ENCODE data around the gene FBXL4.
A peak's percentile ranks its signal among the peaks of the same experiment; 100 is the strongest.

Gene FBXL4

DNA sequence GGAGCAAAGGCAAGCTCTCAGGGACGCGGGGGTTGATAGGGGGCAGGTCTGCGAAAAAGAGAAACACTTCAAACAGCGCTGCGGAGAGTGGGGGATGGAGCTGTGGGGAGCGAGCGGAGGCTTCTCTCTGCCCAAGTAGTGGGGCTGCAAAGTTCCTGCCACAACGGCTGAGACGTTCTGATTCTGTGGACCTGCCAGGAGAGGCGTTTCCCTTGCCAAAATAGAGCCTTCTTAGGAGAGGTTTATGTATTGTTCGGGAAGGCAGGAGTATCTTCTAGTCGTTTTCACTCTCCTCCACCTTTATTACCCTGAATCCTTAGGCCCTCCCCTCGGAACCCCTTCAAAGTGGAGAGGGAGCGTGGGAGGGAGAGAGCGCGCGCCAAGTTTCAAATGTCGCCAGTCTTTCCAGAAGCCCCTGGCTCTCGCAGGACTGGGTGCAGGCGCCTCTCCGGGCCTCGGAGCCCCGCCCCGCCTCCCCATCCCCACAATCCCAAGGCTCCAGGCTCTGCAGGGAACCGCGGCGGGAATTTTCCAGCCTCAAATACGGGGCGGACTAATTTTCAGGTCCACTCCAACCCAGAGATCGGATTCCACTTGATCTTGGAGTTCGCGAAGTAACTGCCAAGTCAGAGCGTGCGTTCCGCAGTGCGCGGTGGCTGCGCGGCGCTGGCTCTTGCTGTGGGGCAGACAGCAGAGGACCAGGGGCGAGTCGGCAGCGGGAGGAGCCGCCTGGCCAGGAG is 123.4 kb downstream of the FBXL4 start:
- TF ChIP-seq NFIC (IDR thresholded peaks at IDR 0.05) (no peak), TAF1 (IDR thresholded peaks at IDR 0.05; ENCODE audit: low read depth) (no peak), TEAD4 (IDR thresholded peaks at IDR 0.05) (no peak), CREB1 (IDR thresholded peaks at IDR 0.05; ENCODE audit: low read depth) (no peak), EP300 (IDR thresholded peaks at IDR 0.05; ENCODE audit: borderline replicate concordance) (no peak), TCF12 (IDR thresholded peaks at IDR 0.05; ENCODE audit: low read depth) (no peak), YY1 (IDR thresholded peaks at IDR 0.05; ENCODE audit: low read depth) (no peak), ZBTB7A (IDR thresholded peaks at IDR 0.05; ENCODE audit: low read depth) (no peak), CEBPB (IDR thresholded peaks at IDR 0.05) (no peak), EGR1 (IDR thresholded peaks at IDR 0.05) (no peak), FOXM1 (IDR thresholded peaks at IDR 0.05; ENCODE audit: borderline replicate concordance, low read depth) (no peak), RAD21 (IDR thresholded peaks at IDR 0.05; ENCODE audit: low read depth) (no peak)
- TF ChIP-seq, protein P1, sequence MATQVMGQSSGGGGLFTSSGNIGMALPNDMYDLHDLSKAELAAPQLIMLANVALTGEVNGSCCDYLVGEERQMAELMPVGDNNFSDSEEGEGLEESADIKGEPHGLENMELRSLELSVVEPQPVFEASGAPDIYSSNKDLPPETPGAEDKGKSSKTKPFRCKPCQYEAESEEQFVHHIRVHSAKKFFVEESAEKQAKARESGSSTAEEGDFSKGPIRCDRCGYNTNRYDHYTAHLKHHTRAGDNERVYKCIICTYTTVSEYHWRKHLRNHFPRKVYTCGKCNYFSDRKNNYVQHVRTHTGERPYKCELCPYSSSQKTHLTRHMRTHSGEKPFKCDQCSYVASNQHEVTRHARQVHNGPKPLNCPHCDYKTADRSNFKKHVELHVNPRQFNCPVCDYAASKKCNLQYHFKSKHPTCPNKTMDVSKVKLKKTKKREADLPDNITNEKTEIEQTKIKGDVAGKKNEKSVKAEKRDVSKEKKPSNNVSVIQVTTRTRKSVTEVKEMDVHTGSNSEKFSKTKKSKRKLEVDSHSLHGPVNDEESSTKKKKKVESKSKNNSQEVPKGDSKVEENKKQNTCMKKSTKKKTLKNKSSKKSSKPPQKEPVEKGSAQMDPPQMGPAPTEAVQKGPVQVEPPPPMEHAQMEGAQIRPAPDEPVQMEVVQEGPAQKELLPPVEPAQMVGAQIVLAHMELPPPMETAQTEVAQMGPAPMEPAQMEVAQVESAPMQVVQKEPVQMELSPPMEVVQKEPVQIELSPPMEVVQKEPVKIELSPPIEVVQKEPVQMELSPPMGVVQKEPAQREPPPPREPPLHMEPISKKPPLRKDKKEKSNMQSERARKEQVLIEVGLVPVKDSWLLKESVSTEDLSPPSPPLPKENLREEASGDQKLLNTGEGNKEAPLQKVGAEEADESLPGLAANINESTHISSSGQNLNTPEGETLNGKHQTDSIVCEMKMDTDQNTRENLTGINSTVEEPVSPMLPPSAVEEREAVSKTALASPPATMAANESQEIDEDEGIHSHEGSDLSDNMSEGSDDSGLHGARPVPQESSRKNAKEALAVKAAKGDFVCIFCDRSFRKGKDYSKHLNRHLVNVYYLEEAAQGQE (IDR thresholded peaks at IDR 0.05; ENCODE audit: low read depth), result no peak
- TF ChIP-seq, protein P2, sequence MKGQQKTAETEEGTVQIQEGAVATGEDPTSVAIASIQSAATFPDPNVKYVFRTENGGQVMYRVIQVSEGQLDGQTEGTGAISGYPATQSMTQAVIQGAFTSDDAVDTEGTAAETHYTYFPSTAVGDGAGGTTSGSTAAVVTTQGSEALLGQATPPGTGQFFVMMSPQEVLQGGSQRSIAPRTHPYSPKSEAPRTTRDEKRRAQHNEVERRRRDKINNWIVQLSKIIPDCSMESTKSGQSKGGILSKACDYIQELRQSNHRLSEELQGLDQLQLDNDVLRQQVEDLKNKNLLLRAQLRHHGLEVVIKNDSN (IDR thresholded peaks at IDR 0.05), result no peak

DNA sequence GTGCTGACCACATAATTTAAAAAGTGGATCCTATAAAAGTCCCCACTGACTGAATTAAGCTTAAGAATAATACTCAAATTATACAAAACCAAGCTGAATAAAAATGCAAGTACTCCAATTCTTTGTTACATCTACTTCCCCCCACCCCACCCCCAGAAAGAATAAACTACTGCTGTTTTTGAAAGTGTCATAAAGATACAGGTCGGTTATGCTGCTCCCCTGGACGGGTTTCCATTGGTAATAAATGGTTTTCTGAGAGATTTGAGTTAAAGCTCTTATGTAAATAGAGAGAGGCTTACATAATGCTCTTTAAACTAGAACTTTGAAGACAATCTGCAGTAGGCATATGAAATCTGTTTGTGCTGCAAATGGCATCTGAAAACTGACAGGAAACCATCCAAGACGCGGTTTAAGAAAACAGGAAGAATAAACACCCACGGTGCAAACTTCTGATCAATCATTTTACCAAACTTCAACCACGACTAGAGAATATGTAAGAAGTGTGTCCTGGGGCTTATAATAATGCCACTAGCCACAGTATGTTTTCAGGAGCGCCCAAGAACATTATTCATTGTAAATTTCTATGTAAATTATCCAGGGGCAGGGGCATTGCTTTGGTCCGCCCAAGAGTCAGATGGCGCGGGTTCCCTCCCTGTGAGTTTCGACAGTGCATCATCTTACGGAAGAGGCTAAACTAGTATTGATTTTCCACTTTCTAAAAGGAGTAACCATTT is 124.2 kb downstream of the FBXL4 start:
- TF ChIP-seq ZBTB7A (IDR thresholded peaks at IDR 0.05; ENCODE audit: low read depth) (no peak), RAD21 (IDR thresholded peaks at IDR 0.05; ENCODE audit: low read depth) (no peak), YY1 (IDR thresholded peaks at IDR 0.05; ENCODE audit: low read depth) (no peak), TAF1 (IDR thresholded peaks at IDR 0.05; ENCODE audit: low read depth) (no peak), EGR1 (IDR thresholded peaks at IDR 0.05) (no peak), NFIC (IDR thresholded peaks at IDR 0.05) (no peak), TEAD4 (IDR thresholded peaks at IDR 0.05) (no peak), FOXM1 (IDR thresholded peaks at IDR 0.05; ENCODE audit: borderline replicate concordance, low read depth) (no peak), TCF12 (IDR thresholded peaks at IDR 0.05; ENCODE audit: low read depth) (no peak), EP300 (IDR thresholded peaks at IDR 0.05; ENCODE audit: borderline replicate concordance) (no peak), CREB1 (IDR thresholded peaks at IDR 0.05; ENCODE audit: low read depth) (no peak), CEBPB (IDR thresholded peaks at IDR 0.05) (no peak)
- TF ChIP-seq, protein P3, sequence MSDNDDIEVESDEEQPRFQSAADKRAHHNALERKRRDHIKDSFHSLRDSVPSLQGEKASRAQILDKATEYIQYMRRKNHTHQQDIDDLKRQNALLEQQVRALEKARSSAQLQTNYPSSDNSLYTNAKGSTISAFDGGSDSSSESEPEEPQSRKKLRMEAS (IDR thresholded peaks at IDR 0.05), result no peak
- TF ChIP-seq, protein P1 (IDR thresholded peaks at IDR 0.05; ENCODE audit: low read depth), result no peak
- TF ChIP-seq, protein P2 (IDR thresholded peaks at IDR 0.05), result no peak

GRCh38 chr6:98821756-98822405 is 125.9 kb downstream of the FBXL4 start:
- no peak for TF ChIP-seq EGR1 (IDR thresholded peaks at IDR 0.05)
- TF ChIP-seq, protein P1 (IDR thresholded peaks at IDR 0.05; ENCODE audit: low read depth), result no peak
- TF ChIP-seq NFIC (IDR thresholded peaks at IDR 0.05), result no peak
- no peak for TF ChIP-seq EP300 (IDR thresholded peaks at IDR 0.05; ENCODE audit: borderline replicate concordance)
- no peak for TF ChIP-seq CREB1 (IDR thresholded peaks at IDR 0.05; ENCODE audit: low read depth)
- TF ChIP-seq, protein P2 (IDR thresholded peaks at IDR 0.05), result peak; percentile 25; the same call in 1 of the 2 replicates

Data from Ishikawa (cell line).